ENCODE data around the gene RTN4RL1. TPM values are rescaled to one million over a fixed set of nuclear protein-coding genes. Genes with fewer than 3 reads are reported as not detected.

RTN4RL1 gene
- total and polyA plus RNA-seq, 2 of the 13 experiments (the other 11 are each of a cell fraction or from before 2014, with no cell fraction given) = 0.01 TPM; not detected in 1

DNA sequence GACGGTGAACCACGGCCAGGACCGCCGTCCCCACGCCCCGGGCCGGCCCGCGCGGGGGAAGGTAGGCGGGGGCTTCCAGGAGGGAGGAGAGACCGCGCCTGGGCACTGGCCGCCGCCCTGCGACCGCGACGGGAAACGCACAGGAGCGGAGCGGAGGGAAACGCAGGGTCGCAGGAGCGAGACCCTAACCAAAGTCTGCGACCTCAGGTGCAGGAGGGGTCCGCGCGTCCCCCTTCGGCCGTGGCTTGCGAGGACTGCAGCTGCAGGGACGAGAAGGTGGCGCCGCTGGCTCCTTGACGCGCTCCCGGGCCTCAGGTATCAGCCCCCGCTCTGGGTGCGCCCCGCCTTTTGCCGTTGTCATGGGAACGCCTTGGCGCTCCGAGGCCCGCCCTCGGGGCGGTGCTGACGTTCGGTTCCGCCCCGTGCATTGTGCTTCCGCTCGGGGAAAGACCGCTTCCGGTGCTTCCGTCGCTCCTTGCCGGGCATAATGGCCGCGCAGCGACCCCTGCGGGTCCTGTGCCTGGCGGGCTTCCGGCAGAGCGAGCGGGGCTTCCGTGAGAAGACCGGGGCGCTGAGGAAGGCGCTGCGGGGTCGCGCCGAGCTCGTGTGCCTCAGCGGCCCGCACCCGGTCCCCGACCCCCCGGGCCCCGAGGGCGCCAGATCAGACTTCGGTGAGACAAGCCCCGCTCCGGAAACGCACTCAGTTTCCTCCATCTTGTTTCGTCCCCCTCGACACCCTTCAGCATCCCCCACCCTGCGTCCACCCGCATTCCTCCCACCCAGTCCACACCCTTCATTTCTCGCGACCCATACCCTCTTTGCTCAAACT is 16.6 kb upstream of the RTN4RL1 start, which contains the start of gene OVCA2 (continued):
- TF ChIP-seq, protein P1, sequence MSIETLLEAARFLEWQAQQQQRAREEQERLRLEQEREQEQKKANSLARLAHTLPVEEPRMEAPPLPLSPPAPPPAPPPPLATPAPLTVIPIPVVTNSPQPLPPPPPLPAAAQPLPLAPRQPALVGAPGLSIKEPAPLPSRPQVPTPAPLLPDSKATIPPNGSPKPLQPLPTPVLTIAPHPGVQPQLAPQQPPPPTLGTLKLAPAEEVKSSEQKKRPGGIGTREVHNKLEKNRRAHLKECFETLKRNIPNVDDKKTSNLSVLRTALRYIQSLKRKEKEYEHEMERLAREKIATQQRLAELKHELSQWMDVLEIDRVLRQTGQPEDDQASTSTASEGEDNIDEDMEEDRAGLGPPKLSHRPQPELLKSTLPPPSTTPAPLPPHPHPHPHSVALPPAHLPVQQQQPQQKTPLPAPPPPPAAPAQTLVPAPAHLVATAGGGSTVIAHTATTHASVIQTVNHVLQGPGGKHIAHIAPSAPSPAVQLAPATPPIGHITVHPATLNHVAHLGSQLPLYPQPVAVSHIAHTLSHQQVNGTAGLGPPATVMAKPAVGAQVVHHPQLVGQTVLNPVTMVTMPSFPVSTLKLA (IDR thresholded peaks at IDR 0.05) = no peak
- no peak for TF ChIP-seq SMYD3 (CRISPR knock-in tag; IDR thresholded peaks at IDR 0.05)
- no peak for TF ChIP-seq ZNF660 (CRISPR knock-in tag; IDR thresholded peaks at IDR 0.05; ENCODE audit: borderline replicate concordance, low read depth)
- TF ChIP-seq HNRNPL (IDR thresholded peaks at IDR 0.05; ENCODE audit: low read depth, low read length) = no peak
- TF ChIP-seq, protein P2, sequence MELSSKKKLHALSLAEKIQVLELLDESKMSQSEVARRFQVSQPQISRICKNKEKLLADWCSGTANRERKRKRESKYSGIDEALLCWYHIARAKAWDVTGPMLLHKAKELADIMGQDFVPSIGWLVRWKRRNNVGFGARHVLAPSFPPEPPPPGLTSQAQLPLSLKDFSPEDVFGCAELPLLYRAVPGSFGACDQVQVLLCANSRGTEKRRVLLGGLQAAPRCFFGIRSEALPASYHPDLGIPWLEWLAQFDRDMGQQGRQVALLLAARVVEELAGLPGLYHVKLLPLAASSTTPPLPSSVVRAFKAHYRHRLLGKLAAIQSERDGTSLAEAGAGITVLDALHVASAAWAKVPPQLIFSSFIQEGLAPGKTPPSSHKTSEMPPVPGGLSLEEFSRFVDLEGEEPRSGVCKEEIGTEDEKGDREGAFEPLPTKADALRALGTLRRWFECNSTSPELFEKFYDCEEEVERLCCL (CRISPR knock-in tag; IDR thresholded peaks at IDR 0.05; ENCODE audit: borderline replicate concordance) = no peak
- 0 out of 2 replicates have a peak, but pooled peaks have one; percentile 23 for TF ChIP-seq ZSCAN25 (CRISPR knock-in tag; IDR thresholded peaks at IDR 0.05)
- TF ChIP-seq MATR3 (CRISPR knock-in tag; IDR thresholded peaks at IDR 0.05) = no peak
- TF ChIP-seq ZNF329 (CRISPR knock-in tag; IDR thresholded peaks at IDR 0.05; ENCODE audit: low read depth) = no peak
- no peak for TF ChIP-seq ZNF713 (CRISPR knock-in tag; IDR thresholded peaks at IDR 0.05)
- no peak for TF ChIP-seq TCF12 (IDR thresholded peaks at IDR 0.05)
- TF ChIP-seq TCF12 (CRISPR knock-in tag; IDR thresholded peaks at IDR 0.05) = no peak
- TF ChIP-seq, protein P3, sequence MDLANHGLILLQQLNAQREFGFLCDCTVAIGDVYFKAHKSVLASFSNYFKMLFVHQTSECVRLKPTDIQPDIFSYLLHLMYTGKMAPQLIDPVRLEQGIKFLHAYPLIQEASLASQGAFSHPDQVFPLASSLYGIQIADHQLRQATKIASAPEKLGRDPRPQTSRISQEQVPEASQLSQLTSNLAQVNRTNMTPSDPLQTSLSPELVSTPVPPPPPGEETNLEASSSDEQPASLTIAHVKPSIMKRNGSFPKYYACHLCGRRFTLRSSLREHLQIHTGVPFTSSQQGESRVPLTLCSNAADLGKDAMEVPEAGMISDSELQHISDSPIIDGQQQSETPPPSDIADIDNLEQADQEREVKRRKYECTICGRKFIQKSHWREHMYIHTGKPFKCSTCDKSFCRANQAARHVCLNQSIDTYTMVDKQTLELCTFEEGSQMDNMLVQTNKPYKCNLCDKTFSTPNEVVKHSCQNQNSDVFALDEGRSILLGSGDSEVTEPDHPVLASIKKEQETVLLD (CRISPR knock-in tag; IDR thresholded peaks at IDR 0.05; ENCODE audit: low read depth) = peak; percentile 72
- 0 out of 2 replicates have a peak, but pooled peaks have one; percentile 49 for TF ChIP-seq ZBTB42 (CRISPR knock-in tag; IDR thresholded peaks at IDR 0.05)
- TF ChIP-seq SNAPC2 (CRISPR knock-in tag; IDR thresholded peaks at IDR 0.05) = no peak
- TF ChIP-seq ZNF547 (CRISPR knock-in tag; IDR thresholded peaks at IDR 0.05) = peak; percentile 65; the same call in 1 of the 2 replicates
- TF ChIP-seq ZNF33A (CRISPR knock-in tag; IDR thresholded peaks at IDR 0.05; ENCODE audit: borderline replicate concordance) = no peak
- no peak for TF ChIP-seq ZNF496 (CRISPR knock-in tag; IDR thresholded peaks at IDR 0.05; ENCODE audit: insufficient replicate concordance)
- TF ChIP-seq SMARCC2 (IDR thresholded peaks at IDR 0.05) = no peak
- peak; percentile 92 for TF ChIP-seq GATAD1 (CRISPR knock-in tag; IDR thresholded peaks at IDR 0.05)
- TF ChIP-seq, protein P4, sequence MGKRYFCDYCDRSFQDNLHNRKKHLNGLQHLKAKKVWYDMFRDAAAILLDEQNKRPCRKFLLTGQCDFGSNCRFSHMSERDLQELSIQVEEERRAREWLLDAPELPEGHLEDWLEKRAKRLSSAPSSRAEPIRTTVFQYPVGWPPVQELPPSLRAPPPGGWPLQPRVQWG (CRISPR knock-in tag; IDR thresholded peaks at IDR 0.05; ENCODE audit: borderline replicate concordance, low read depth) = no peak
- TF ChIP-seq SIN3A (IDR thresholded peaks at IDR 0.05; ENCODE audit: borderline replicate concordance, low read depth, low read length) = peak; percentile 77; the same call in 1 of the 2 replicates
- TF ChIP-seq MYNN (CRISPR knock-in tag; IDR thresholded peaks at IDR 0.05; ENCODE audit: low read depth) = no peak
- TF ChIP-seq, protein P5, sequence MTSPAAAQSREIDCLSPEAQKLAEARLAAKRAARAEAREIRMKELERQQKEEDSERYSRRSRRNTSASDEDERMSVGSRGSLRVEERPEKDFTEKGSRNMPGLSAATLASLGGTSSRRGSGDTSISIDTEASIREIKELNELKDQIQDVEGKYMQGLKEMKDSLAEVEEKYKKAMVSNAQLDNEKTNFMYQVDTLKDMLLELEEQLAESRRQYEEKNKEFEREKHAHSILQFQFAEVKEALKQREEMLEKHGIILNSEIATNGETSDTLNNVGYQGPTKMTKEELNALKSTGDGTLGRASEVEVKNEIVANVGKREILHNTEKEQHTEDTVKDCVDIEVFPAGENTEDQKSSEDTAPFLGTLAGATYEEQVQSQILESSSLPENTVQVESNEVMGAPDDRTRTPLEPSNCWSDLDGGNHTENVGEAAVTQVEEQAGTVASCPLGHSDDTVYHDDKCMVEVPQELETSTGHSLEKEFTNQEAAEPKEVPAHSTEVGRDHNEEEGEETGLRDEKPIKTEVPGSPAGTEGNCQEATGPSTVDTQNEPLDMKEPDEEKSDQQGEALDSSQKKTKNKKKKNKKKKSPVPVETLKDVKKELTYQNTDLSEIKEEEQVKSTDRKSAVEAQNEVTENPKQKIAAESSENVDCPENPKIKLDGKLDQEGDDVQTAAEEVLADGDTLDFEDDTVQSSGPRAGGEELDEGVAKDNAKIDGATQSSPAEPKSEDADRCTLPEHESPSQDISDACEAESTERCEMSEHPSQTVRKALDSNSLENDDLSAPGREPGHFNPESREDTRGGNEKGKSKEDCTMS (CRISPR knock-in tag; conservative IDR thresholded peaks at IDR 0.05) = no peak

All from HepG2 (cell line).